ENCODE results near the gene H2AZ2.

DNA sequence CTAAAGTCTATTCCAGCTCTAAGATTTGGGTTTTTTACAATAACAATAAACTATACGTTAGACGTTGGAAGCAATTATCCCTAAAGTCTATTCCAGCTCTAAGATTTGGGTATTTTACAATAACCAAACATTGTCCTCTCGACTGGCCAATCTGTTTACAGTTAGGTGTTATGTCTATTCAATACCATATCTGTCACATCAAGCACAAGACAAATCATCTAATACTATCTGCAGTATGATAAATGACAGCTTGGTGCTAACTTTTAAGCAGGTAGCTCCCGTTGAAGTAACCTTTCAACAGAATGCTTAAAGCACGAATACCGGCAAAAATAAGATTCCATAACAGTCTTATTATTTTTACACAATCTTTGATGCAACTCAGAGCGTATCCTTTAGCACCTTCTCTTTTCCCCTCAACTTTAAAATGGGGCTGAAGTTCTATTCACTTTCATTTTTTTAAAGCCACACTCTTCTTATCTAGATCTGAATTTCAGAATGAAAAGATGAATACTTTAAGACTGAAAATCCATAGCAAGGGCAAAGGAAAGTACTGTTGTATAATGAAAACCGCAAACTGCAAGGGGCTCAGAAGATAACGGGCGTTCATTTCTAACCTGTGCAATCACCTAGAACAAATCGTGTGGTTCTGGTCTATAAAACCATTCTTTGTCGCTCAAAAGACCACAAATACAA, 925 bp downstream of the H2AZ2 start:
- TF ChIP-seq, protein P1, sequence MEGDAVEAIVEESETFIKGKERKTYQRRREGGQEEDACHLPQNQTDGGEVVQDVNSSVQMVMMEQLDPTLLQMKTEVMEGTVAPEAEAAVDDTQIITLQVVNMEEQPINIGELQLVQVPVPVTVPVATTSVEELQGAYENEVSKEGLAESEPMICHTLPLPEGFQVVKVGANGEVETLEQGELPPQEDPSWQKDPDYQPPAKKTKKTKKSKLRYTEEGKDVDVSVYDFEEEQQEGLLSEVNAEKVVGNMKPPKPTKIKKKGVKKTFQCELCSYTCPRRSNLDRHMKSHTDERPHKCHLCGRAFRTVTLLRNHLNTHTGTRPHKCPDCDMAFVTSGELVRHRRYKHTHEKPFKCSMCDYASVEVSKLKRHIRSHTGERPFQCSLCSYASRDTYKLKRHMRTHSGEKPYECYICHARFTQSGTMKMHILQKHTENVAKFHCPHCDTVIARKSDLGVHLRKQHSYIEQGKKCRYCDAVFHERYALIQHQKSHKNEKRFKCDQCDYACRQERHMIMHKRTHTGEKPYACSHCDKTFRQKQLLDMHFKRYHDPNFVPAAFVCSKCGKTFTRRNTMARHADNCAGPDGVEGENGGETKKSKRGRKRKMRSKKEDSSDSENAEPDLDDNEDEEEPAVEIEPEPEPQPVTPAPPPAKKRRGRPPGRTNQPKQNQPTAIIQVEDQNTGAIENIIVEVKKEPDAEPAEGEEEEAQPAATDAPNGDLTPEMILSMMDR (conservative IDR thresholded peaks at IDR 0.05; ENCODE audit: low read length) = no peak
- TF ChIP-seq EZH2phosphoT487 (IDR thresholded peaks at IDR 0.05; ENCODE audit: borderline replicate concordance, low read depth, low read length) = no peak
